ENCODE measurements around the gene OR10AD1.
"Not testable (repeated sequence)": the region's sequence is repeated elsewhere in the genome, so short reads cannot be mapped to it uniquely, and the experiment has no call there.

Gene OR10AD1

DNA sequence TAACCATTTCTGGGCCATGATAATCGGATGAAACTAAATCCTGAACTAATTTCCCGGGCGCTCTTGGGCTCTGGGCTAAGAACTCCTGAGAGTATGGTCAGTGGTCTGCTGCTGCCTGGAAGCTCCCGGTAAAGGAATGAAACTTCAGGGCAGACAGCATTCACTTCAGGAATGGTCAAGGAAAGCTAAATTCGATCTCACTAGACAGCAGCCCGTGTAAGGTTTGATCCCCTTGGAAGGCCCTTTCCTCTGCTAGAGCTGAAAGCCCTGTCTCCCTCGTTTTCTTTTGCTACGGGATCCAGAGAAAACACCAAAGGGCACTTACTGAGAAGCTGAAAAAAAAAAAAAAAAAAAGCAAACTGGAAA is 46.5 kb downstream of the OR10AD1 start:
- H3K4me3 ChIP-seq (ENCODE audit: low read depth, low read length): peak overlapping the region; percentile 95
- no peak for DNase-seq (ENCODE audit: low read depth, low spot score)
- in situ Hi-C loops (cut with HindIII; ENCODE audit: low sequenced_read_pairs): no loop called here
- TF ChIP-seq, protein P1, sequence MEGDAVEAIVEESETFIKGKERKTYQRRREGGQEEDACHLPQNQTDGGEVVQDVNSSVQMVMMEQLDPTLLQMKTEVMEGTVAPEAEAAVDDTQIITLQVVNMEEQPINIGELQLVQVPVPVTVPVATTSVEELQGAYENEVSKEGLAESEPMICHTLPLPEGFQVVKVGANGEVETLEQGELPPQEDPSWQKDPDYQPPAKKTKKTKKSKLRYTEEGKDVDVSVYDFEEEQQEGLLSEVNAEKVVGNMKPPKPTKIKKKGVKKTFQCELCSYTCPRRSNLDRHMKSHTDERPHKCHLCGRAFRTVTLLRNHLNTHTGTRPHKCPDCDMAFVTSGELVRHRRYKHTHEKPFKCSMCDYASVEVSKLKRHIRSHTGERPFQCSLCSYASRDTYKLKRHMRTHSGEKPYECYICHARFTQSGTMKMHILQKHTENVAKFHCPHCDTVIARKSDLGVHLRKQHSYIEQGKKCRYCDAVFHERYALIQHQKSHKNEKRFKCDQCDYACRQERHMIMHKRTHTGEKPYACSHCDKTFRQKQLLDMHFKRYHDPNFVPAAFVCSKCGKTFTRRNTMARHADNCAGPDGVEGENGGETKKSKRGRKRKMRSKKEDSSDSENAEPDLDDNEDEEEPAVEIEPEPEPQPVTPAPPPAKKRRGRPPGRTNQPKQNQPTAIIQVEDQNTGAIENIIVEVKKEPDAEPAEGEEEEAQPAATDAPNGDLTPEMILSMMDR (IDR thresholded peaks at IDR 0.05; ENCODE audit: low read depth, low read length): no peak

DNA sequence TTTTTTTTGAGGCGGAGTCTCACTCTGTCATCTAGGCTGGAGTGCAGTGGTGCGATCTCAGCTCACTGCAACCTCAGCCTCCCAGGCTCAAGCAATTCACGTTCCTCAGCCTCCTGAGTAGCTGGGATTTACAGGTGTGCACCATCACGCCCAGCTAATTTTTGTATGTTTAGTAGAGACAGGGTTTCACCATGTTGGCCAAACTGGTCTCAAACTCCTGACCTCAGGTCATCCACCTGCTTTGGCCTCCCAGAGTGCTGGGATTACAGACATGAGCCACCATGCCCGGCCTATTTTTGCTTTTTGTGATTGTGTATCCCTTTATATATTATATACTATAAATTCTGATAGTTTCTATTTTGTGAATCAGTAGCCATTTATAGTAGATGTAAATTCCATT is 47.3 kb downstream of the OR10AD1 start:
- H3K4me3 ChIP-seq (ENCODE audit: low read depth, low read length); in situ Hi-C loops (cut with HindIII; ENCODE audit: low sequenced_read_pairs); DNase-seq (ENCODE audit: low read depth, low spot score): not testable (repeated sequence)
